GM12875 (cell line): Measurements from ENCODE around the gene MCRIP1.

Source experiments
- H3K4me3 ChIP-seq: one replicate; pipeline ENCODE4 v1.5.1; 2011; ENCODE audit warnings: low read depth, low read length, control low read depth
- CTCF ChIP-seq: IDR thresholded peaks from 2 replicates; pipeline ENCODE4 v1.5.1; 2011; ENCODE audit warnings: low read depth, mild to moderate bottlenecking, control low read depth, inconsistent platforms, low read length, moderate library complexity, borderline replicate concordance; ENCODE audit not compliant: insufficient read depth

MCRIP1 gene

GRCh38 chr17:81866440-81867169 lies 33.5 kb upstream of the MCRIP1 start:
- H3K4me3 ChIP-seq, result no peak overlapping the region
- no peak for TF ChIP-seq CTCF

- no peak for TF ChIP-seq CTCF
- no peak overlapping the region for H3K4me3 ChIP-seq
These were observed 32.8 kb upstream of the MCRIP1 start for GRCh38 chr17:81865733-81866439.

- TF ChIP-seq CTCF, result no peak
- no peak overlapping the region for H3K4me3 ChIP-seq
These were observed 32.3 kb upstream of the MCRIP1 start for GRCh38 chr17:81865358-81865732.

DNA sequence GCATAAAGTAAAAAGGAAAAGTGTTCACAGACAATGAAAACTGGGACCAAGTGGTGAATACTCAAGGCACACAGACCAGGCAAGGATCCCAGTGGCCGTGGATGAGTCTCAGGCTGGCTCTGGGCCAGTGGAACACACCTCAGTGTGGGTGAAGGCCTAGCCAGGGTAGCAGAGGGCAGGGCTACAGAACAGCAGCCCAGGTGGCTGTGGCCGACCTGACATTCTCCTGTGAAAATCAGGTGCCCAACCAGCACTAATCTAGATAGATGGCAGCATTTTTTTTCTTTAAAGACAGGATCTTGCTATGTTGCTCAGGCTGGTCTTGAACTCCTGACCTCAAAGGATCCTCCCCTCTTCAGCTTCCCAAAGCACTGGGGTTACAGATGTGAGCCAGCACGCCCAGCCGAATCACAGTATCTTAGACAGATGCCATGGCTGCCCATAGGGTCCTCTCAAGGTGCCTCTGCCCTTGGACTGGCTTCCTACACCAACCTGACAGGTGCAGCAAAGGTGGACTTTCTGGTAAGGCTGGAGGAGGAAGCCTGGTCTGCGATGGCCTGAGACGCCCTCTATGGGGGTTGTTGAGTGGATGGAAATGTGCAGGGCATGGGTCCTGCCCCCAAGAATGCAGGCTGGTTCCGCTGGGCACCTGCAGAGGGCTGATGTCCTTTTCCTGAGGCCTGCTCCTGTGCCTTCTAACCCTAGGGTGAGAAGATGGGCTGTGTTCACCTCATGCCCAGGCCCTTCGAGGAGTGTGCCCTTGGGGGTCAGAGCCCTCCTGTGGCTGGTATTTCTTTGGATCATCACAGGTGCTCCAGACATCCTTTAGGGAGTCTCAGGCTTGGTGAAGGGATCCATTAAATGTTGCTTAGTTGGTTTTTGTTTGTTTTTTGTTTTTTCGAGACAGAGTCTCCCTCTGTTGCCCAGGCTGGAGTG lies 31.0 kb upstream of the MCRIP1 start:
- no peak overlapping the region for H3K4me3 ChIP-seq
- TF ChIP-seq CTCF, result no peak

- H3K4me3 ChIP-seq, result no peak overlapping the region
- TF ChIP-seq CTCF, result no peak
These were observed 30.1 kb upstream of the MCRIP1 start for GRCh38 chr17:81863123-81863675.

GRCh38 chr17:81860756-81861568 lies 27.9 kb upstream of the MCRIP1 start:
- H3K4me3 ChIP-seq, result peak overlapping the region; percentile 56
- TF ChIP-seq CTCF, result no peak
